ENCODE measurements around the gene SMOC2. TPM values are rescaled to one million over a fixed set of nuclear protein-coding genes. Genes with fewer than 3 reads are reported as not detected.

SMOC2 gene
- total and polyA plus RNA-seq, 2 of the 4 experiments (the other 2 are of a cell fraction): not detected

GRCh38 chr6:168546151-168546550, 105.2 kb downstream of the SMOC2 start:
- H3K4me3 ChIP-seq (ENCODE audit: insufficient read depth, low read depth, low read length): no peak overlapping the region
- H3K27me3 ChIP-seq (ENCODE audit: control insufficient read depth, insufficient read depth, low read length): no peaks in the 10 kb centered on the region
- no peak overlapping the region for H3K4me2 ChIP-seq (ENCODE audit: low read depth, low read length)
- H3K18ac ChIP-seq (ENCODE audit: low read depth, low read length): no peak overlapping the region
- H3K23ac ChIP-seq (ENCODE audit: low read depth, low read length): no peak overlapping the region
- H2BK15ac ChIP-seq (ENCODE audit: low read depth, low read length): no peak overlapping the region
- POLR2A ChIA-PET (ENCODE audit: unreplicated experiment): no interaction called here
- DNase-seq: no peak
- no TSS peak for BruUV-seq (replicated peaks)
- H3K9ac ChIP-seq (ENCODE audit: low read depth, low read length): no peak overlapping the region
- intact Hi-C loops (cut with micrococcal nuclease) (no loop called here), in situ Hi-C loops (cut with MboI; ENCODE audit: low sequenced_read_pairs) (no loop called here), dilution Hi-C loops (cut with HindIII; ENCODE audit: low sequenced_read_pairs, unreplicated experiment) (no loop called here)
- H2BK20ac ChIP-seq (ENCODE audit: low read depth, low read length): no peak overlapping the region
- H3K9me1 ChIP-seq (ENCODE audit: insufficient read depth, low read length): no peaks in the 10 kb centered on the region
- H3K4me1 ChIP-seq (ENCODE audit: control insufficient read depth, insufficient read depth, low read length): no peaks in the 10 kb centered on the region
- H4K5ac ChIP-seq (ENCODE audit: low read depth, low read length): no peak overlapping the region
- no peak overlapping the region for H4K91ac ChIP-seq (ENCODE audit: insufficient read depth, low read depth, low read length)
- CTCF ChIA-PET: no interaction called here
- no CpG with 5 or more reads among the region's 5 CpGs for WGBS, 2 experiments (ENCODE audit: extremely low coverage in 2 of 2, insufficient read length in 1 of 2)
- no peak overlapping the region for H3K4ac ChIP-seq (ENCODE audit: low read depth, low read length)
- no peak overlapping the region for H3K14ac ChIP-seq (replicated peaks; ENCODE audit: low read depth, low read length)
- no peak overlapping the region for H2AK5ac ChIP-seq (ENCODE audit: low read depth, low read length)
- no peak overlapping the region for H2AK9ac ChIP-seq (replicated peaks; ENCODE audit: low read depth, low read length, poor library complexity)
- H2AFZ ChIP-seq (replicated peaks; ENCODE audit: low read length, poor library complexity): no peak overlapping the region
- no peak overlapping the region for H3K56ac ChIP-seq (ENCODE audit: extremely low read depth, insufficient read depth, low read length)
- H3K9me3 ChIP-seq (ENCODE audit: control insufficient read depth, insufficient read depth, low read length): peaks cover 29% of the 10 kb centered on the region
- H3K27ac ChIP-seq (ENCODE audit: insufficient read depth, low read length): no peak overlapping the region
- ATAC-seq (ENCODE audit: low read depth): no peak
- TF ChIP-seq NFE2L2 (IDR thresholded peaks at IDR 0.05; ENCODE audit: low read depth, low read length) (no peak), POLR2A (IDR thresholded peaks at IDR 0.05; ENCODE audit: low read depth, low read length) (no peak), MAFK (IDR thresholded peaks at IDR 0.05; ENCODE audit: low read depth, low read length) (no peak), ELK1 (IDR thresholded peaks at IDR 0.05; ENCODE audit: borderline replicate concordance, low read depth, low read length) (no peak), USF2 (IDR thresholded peaks at IDR 0.05; ENCODE audit: low read depth, low read length) (no peak), CTCF (conservative IDR thresholded peaks at IDR 0.05; ENCODE audit: low read depth, low read length) (no peak), RCOR1 (IDR thresholded peaks at IDR 0.05; ENCODE audit: insufficient replicate concordance, low read length) (no peak), FOS (IDR thresholded peaks at IDR 0.05; ENCODE audit: low read depth, low read length) (no peak), RAD21 (IDR thresholded peaks at IDR 0.05; ENCODE audit: low read length) (no peak), RFX5 (IDR thresholded peaks at IDR 0.05; ENCODE audit: low read depth, low read length) (no peak), BHLHE40 (IDR thresholded peaks at IDR 0.05; ENCODE audit: low read depth, low read length) (no peak), MXI1 (IDR thresholded peaks at IDR 0.05; ENCODE audit: borderline replicate concordance, low read depth, low read length) (no peak), SMC3 (IDR thresholded peaks at IDR 0.05; ENCODE audit: low read depth, low read length) (no peak), CHD1 (IDR thresholded peaks at IDR 0.05; ENCODE audit: low read depth, low read length) (no peak), CEBPB (IDR thresholded peaks at IDR 0.05; ENCODE audit: low read depth, low read length) (no peak), MAZ (IDR thresholded peaks at IDR 0.05; ENCODE audit: borderline replicate concordance, low read depth, low read length) (no peak)
- H2BK120ac ChIP-seq (ENCODE audit: low read depth, low read length): no peak overlapping the region
- no peaks in the 10 kb centered on the region for H4K20me1 ChIP-seq (ENCODE audit: insufficient read depth, low read length)
- no peak overlapping the region for H4K8ac ChIP-seq (ENCODE audit: low read depth in 2 of 2, low read length in 2 of 2)
- no peaks in the 10 kb centered on the region for H3K36me3 ChIP-seq (ENCODE audit: control insufficient read depth, insufficient read depth, low read length)
- H3K79me1 ChIP-seq (ENCODE audit: low read depth in 1 of 2, low read length in 2 of 2): no peaks in the 10 kb centered on the region
- H2BK5ac ChIP-seq (ENCODE audit: low read depth, low read length, poor library complexity, severe bottlenecking): no peak overlapping the region

Measured in IMR-90 (cell line).